Heart left ventricle (tissue), 16 donors: ENCODE data around the gene RDH14. TPM values are rescaled to one million over a fixed set of nuclear protein-coding genes. Genes with fewer than 3 reads are reported as not detected.

Experiments
- ATAC-seq, 4 donors: fragments of 200-7000 bp; cut with Tn5 transposase; one replicate each; pipeline ENCODE4 v1.9.1; 2020 to 2022; ENCODE audit warnings: moderate library complexity in 4 of 4, mild to moderate bottlenecking in 3 of 4, moderate number of reproducible peaks in 1 of 4
- DNase-seq, 5 donors: peaks; one replicate each; pipeline ENCODE4 v3.0.0-alpha.2; 2020
- H3K27ac ChIP-seq, 12 donors: fragments of 200-600 bp; sonication (generic) in 4 of 12; one replicate each; pipeline versions ENCODE4 v1.5.0 to v1.8.0; 2016 to 2022; ENCODE audit warnings: mild to moderate bottlenecking in 2 of 12
- H3K27me3 ChIP-seq, 9 donors: fragments of 200-600 bp; sonication (generic) in 2 of 9; one replicate each; pipeline versions ENCODE4 v1.5.1 to v1.8.0; 2016 to 2022; ENCODE audit warnings: mild to moderate bottlenecking in 3 of 9
- H3K36me3 ChIP-seq, 9 donors: fragments of 200-600 bp; sonication (generic) in 2 of 9; one replicate each; pipeline versions ENCODE4 v1.5.0 to v1.8.0; 2018 to 2022; ENCODE audit warnings: mild to moderate bottlenecking in 2 of 9
- H3K4me1 ChIP-seq, 12 donors: fragments of 200-600 bp; sonication (generic) in 4 of 12; one replicate each; pipeline versions ENCODE4 v1.5.0 to v1.8.0; 2016 to 2022; ENCODE audit warnings: mild to moderate bottlenecking in 3 of 12
- H3K4me3 ChIP-seq, 12 donors: fragments of 200-600 bp; sonication (generic) in 4 of 12; one replicate each; pipeline versions ENCODE4 v1.5.0 to v1.8.0; 2017 to 2022; ENCODE audit warnings: mild to moderate bottlenecking in 9 of 12, moderate library complexity in 4 of 12
- H3K9me3 ChIP-seq, 12 donors: fragments of 200-600 bp; sonication (generic) in 4 of 12; one replicate each; pipeline versions ENCODE4 v1.5.0 to v1.8.0; 2016 to 2022; ENCODE audit warnings: mild to moderate bottlenecking in 1 of 12
- POLR2A ChIP-seq, 2 donors: fragments of 450-650 bp; IDR thresholded peaks; one replicate each; pipeline ENCODE4 v1.6.1; 2017; ENCODE audit warnings: antibody characterized with exemption in 2 of 2, mild to moderate bottlenecking in 2 of 2, moderate library complexity in 2 of 2
- WGBS, 4 donors: extraction: QIAGEN DNeasy Blood & Tissue Kit in 2 of 4; methylation state at CpG; one replicate each; pipeline versions ENCODE4 v1.1.5 to v1.1.7; 2013 to 2018; 5-methylcytosine and 5-hydroxymethylcytosine counted together
- intact Hi-C, 10 donors: fragments of 100-400 bp; cut with DNase I; formaldehyde crosslinking; loops; one replicate each; pipeline versions ENCODE4 v1.11.1 to v1.14.2; 2022
- polyA plus RNA-seq, 2 donors: library from polyadenylated mRNA; stranded (reverse); fragments of 200-250 nt; gene quantifications; one replicate each; pipeline ENCODE4 v1.2.3, GENCODE V29; 2013
- total RNA-seq, 9 donors: library from RNA; depleted of rRNA in 2 of 9; stranded (reverse); fragments of >200 nt in 2 of 9; fragmentation: NEBNext Ultra II Directional in 3 of 9; extraction: Animal tissue kit (Norgen Biotek cat#: 25700) in 3 of 9; gene quantifications; one replicate each; pipeline versions ENCODE4 v1.1.0 to v1.2.4, GENCODE V29; 2016 to 2023
- TF ChIP-seq, protein P1 (sequence below), 12 donors: fragments of 200-600 bp; sonication (generic) in 4 of 12; IDR thresholded peaks; one replicate each; pipeline versions ENCODE4 v1.5.0 to v1.8.0; 2018 to 2022; ENCODE audit warnings: antibody characterized with exemption in 12 of 12, mild to moderate bottlenecking in 5 of 12
- donor health status: ischemic (EF 13 %, LVEDD 7.1; RV severe dilation, severe dysfunction).
- donor health status: healthy with polysubstance abuse.
- donor health status: DM: no; HTN: yes; CAD: no.
- donor health status: DM: no; HTN: no; CAD: no.
- donor health status: ischemic (EF 25% LVEDD 6.9; RV normal size, moderate dysfunction).
- donor health status: ischemic (EF 25% LVEDD 5.7; RV mildly dilated, moderate dysfunction).
- donor health status: healthy.
- donor health status: DM: yes; HTN: yes; CAD: no.
- donor health status: ischemic (EF 35%, LVEDD 5.7; RV mildly dilated, moderate dysfunction).
- donor health status: nonischemic (EF 11% LVEDD 7.7; RV severe dilation, severe dysfunction).
- donor health status: DM: yes; HTN: yes; CAD: no.
- donor health status: PGD.
- donor health status: ischemic (EF 29% LVEDD 5.4; RV normal size, mild dysfunction).
- donor health status: nonischemic (EF 23%, LVEDD 6.1; RV moderate dilation, normal function).

Gene RDH14
- total and polyA plus RNA-seq, 11 donors, result 33.9 to 70.7 (median 44.7) TPM

DNA sequence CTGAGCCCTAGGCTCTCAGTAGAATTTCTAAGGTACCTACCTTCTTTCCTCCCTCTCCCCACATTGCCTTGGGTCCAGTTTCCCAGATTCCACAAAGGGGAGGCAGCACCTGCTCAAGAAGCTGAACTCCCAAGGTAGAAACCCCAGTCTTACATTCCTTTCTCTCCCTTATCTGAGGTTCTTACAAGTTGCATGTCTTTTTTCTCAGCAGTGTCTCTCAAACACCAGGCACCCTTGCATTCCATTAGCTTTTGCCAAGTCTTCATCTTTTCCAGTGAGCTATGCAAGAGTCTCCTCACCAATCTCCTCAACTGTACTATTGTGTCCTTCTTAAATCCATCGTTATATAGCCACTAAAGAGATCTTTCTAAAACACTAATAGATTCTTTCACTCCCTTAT is 33.0 kb upstream of the RDH14 start:
- TF ChIP-seq, protein P1, sequence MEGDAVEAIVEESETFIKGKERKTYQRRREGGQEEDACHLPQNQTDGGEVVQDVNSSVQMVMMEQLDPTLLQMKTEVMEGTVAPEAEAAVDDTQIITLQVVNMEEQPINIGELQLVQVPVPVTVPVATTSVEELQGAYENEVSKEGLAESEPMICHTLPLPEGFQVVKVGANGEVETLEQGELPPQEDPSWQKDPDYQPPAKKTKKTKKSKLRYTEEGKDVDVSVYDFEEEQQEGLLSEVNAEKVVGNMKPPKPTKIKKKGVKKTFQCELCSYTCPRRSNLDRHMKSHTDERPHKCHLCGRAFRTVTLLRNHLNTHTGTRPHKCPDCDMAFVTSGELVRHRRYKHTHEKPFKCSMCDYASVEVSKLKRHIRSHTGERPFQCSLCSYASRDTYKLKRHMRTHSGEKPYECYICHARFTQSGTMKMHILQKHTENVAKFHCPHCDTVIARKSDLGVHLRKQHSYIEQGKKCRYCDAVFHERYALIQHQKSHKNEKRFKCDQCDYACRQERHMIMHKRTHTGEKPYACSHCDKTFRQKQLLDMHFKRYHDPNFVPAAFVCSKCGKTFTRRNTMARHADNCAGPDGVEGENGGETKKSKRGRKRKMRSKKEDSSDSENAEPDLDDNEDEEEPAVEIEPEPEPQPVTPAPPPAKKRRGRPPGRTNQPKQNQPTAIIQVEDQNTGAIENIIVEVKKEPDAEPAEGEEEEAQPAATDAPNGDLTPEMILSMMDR (IDR thresholded peaks at IDR 0.05), result no peak
- TF ChIP-seq POLR2A (IDR thresholded peaks at IDR 0.05), result no peak
- H3K4me3 ChIP-seq, result no peak overlapping the region
- 43 to 96% (median 89%) methylated on average over 1 of the region's 1 CpG for WGBS, 4 donors

DNA sequence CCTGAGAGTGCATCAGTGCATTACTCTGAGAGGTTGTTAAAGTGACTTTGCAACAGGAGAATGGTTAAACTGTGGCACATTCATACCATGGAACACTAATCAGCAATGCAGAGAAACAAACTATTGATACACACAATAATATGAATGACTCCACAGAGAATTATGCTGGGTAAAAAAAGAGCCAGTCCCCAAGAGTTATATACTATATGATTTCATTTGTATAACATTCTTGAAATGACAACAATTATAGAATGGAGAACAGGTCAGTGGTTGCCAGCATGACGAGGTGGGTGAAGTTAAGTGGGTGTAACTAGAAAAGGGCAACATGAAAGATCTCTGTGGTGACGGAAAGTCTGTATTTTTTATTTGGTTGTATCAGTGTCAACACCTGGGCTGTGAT is 31.9 kb upstream of the RDH14 start:
- no peak overlapping the region for H3K4me3 ChIP-seq
- H3K9me3 ChIP-seq, result no peaks in the 10 kb centered on the region
- H3K27me3 ChIP-seq, result no peaks in the 10 kb centered on the region
- 57 to 80% (median 67%) methylated on average over 2 of the region's 2 CpGs for WGBS, 4 donors
- ATAC-seq, result no peak
- no peak for TF ChIP-seq POLR2A (IDR thresholded peaks at IDR 0.05)
- TF ChIP-seq, protein P1 (IDR thresholded peaks at IDR 0.05), result no peak
- DNase-seq, result no peak
- peaks cover 0 to 8% (median 1%) of the 10 kb centered on the region in 12 donors for H3K4me1 ChIP-seq
- no peaks in the 10 kb centered on the region for H3K36me3 ChIP-seq
- intact Hi-C loops, result no loop called here
- H3K27ac ChIP-seq, result no peak overlapping the region

More for the DNA sequence above, 33.0 kb upstream of the RDH14 start:
- no peaks in the 10 kb centered on the region for H3K27me3 ChIP-seq
- no peak overlapping the region for H3K27ac ChIP-seq
- no peak for ATAC-seq
- H3K36me3 ChIP-seq, result no peaks in the 10 kb centered on the region
- intact Hi-C loops, result no loop called here
- H3K9me3 ChIP-seq, result no peaks in the 10 kb centered on the region
- peaks cover 0 to 17% (median 4%) of the 10 kb centered on the region in 12 donors for H3K4me1 ChIP-seq
- no peak for DNase-seq

DNA sequence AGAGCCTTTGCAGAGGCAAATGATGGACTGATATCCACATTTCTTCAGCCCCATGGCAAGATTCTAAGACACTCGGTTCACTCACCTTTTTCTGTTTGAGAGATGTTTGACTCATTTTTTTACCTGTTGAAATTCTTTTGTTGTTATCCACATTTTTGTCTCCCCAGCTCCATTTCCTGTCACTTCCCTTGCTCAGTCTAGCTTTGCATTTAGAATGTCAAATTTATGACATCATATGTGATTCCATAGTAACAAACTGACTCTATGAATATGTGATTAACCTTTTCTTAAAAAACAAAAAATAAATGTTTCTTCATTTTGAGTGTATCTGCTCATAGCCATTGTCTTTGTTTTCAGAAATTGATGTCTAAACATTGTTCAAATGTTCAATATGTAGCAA is 28.9 kb upstream of the RDH14 start, which contains the start of gene NT5C1B:
NT5C1B (minus strand) TSS at position 216 of the 400 bp plus-strand sequence; CDS start at position 115, 101 bp downstream.
- Histone ChIP-seq H3K4me3 (no peak within 1 kb of the TSS), H3K4me1 (no peaks in the 10 kb centered on the region), H3K9me3 (peaks cover 0 to 6% (median 0%) of the 10 kb centered on the region in 12 donors), H3K27me3 (no peaks in the 10 kb centered on the region), H3K27ac (no peak within 1 kb of the TSS), H3K36me3 (no peaks in the 10 kb centered on the region)
- ATAC-seq, result no peak
- WGBS, 4 donors, result 90 to 94% (median 91%) methylated on average over 1 of the region's 1 CpG
- no peak for TF ChIP-seq POLR2A (IDR thresholded peaks at IDR 0.05)
- TF ChIP-seq, protein P1 (IDR thresholded peaks at IDR 0.05), result no peak
- DNase-seq, result no peak
- intact Hi-C loops, result no loop called here

DNA sequence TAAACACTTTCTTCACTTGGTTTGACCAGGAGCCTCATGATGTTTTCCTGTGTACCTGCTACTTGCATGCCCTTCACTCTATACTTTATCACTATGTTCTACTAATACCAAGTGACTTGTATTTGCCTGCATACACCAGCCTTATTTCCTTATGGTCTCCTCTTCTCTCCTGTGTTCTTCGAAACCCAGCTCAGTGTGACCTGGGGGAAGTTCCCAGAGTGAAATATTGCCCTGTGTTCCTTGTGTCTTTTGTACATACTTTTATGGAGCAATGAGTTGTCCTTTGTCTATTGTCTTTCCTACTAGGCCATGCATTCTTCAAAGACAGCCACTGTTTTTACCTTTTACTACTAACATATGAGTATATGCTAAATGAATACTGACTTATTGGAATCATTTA is 28.3 kb upstream of the RDH14 start:
- no peak overlapping the region for H3K4me3 ChIP-seq
- H3K36me3 ChIP-seq, result no peaks in the 10 kb centered on the region
- WGBS, 4 donors, result 85 to 96% (median 94%) methylated on average over 1 of the region's 1 CpG
- peaks cover 0 to 6% (median 0%) of the 10 kb centered on the region in 12 donors for H3K9me3 ChIP-seq
- no peak for ATAC-seq
- no peaks in the 10 kb centered on the region for H3K27me3 ChIP-seq
- intact Hi-C loops, result no loop called here
- H3K27ac ChIP-seq, result no peak overlapping the region
- no peak for DNase-seq
- no peaks in the 10 kb centered on the region for H3K4me1 ChIP-seq
- no peak for TF ChIP-seq POLR2A (IDR thresholded peaks at IDR 0.05)
- TF ChIP-seq, protein P1 (IDR thresholded peaks at IDR 0.05), result no peak
